K562 (cell line): ENCODE measurements around the gene INPP1. TPM values are rescaled to one million over a fixed set of nuclear protein-coding genes. Genes with fewer than 3 reads are reported as not detected.
A peak's percentile ranks its signal among the peaks of the same experiment; 100 is the strongest.

Experiments
- ASH1L ChIP-seq: fragments of 450-650 bp; IDR thresholded peaks from 2 replicates; pipeline ENCODE4 v1.6.1; 2018; ENCODE audit warnings: borderline replicate concordance, mild to moderate bottlenecking, low read depth; ENCODE audit not compliant: partially characterized antibody
- BACH1 ChIP-seq: fragments of 200-800 bp; sonication (Bioruptor generic); IDR thresholded peaks from 2 replicates; pipeline ENCODE4 v1.6.1; 2016; ENCODE audit warnings: missing genetic modification characterization, missing compliant biosample characterization
- CCAR2 ChIP-seq: fragments of 200-400 bp; formaldehyde crosslinking; IDR thresholded peaks from 2 replicates; pipeline ENCODE4 v1.6.1; 2017; ENCODE audit warnings: mild to moderate bottlenecking, low read depth, low read length
- ESRRB ChIP-seq: fragments of 250-450 bp; sonication (Bioruptor Pico); IDR thresholded peaks from 2 replicates; pipeline ENCODE4 v1.5.0; 2020; ENCODE audit warnings: mild to moderate bottlenecking, moderate library complexity, borderline replicate concordance
- FOXK1 ChIP-seq: sonication (generic); formaldehyde crosslinking; IDR thresholded peaks from 2 replicates; pipeline ENCODE4 v1.8.0; 2022; ENCODE audit warnings: missing genetic modification reagents, mild to moderate bottlenecking, borderline replicate concordance
- HNRNPK ChIP-seq: fragments of 200-400 bp; formaldehyde crosslinking; IDR thresholded peaks from one replicate; pipeline ENCODE4 v1.6.1; 2018; ENCODE audit warnings: mild to moderate bottlenecking, low read depth, low read length; ENCODE audit not compliant: poor library complexity, severe bottlenecking
- KDM4B ChIP-seq, 2 experiments: fragments of 450-650 bp in 1 of 2; sonication (generic) in 1 of 2; IDR thresholded peaks; 2 replicates each; pipeline ENCODE4 v1.6.1; 2016 to 2017; ENCODE audit warnings: borderline replicate concordance in 2 of 2, antibody characterized with exemption in 1 of 2, low read depth in 1 of 2, mild to moderate bottlenecking in 1 of 2
- KLF6 ChIP-seq: fragments of 250-450 bp; sonication (Bioruptor Pico); IDR thresholded peaks from 2 replicates; pipeline ENCODE4 v1.4.0; 2020; ENCODE audit warnings: mild to moderate bottlenecking, moderate library complexity, borderline replicate concordance
- NELFE ChIP-seq: IDR thresholded peaks from 2 replicates; pipeline ENCODE4 v1.6.1; 2011; ENCODE audit warnings: mild to moderate bottlenecking; ENCODE audit not compliant: insufficient read depth, insufficient read length
- NFE2L1 ChIP-seq: fragments of 450-650 bp; IDR thresholded peaks from 2 replicates; pipeline ENCODE4 v1.6.1; 2016; ENCODE audit warnings: missing genetic modification characterization, low read depth, mild to moderate bottlenecking, missing compliant biosample characterization, moderate library complexity, borderline replicate concordance
- RAD21 ChIP-seq, 2 experiments: fragments of 250-450 bp in 1 of 2; fragments of 450-650 bp in 1 of 2; sonication (Bioruptor Pico) in 1 of 2; formaldehyde crosslinking in 1 of 2; IDR thresholded peaks in 1 of 2; conservative IDR thresholded peaks in 1 of 2; 2 replicates each; pipeline versions ENCODE4 v1.4.0 to v1.8.0; 2020 to 2022; ENCODE audit warnings: mild to moderate bottlenecking in 2 of 2, moderate library complexity in 1 of 2
- TAF1 ChIP-seq: IDR thresholded peaks from 2 replicates; pipeline ENCODE4 v1.6.1; 2011; ENCODE audit warnings: mild to moderate bottlenecking, low read length, moderate library complexity; ENCODE audit not compliant: insufficient read depth, control insufficient read depth, severe bottlenecking; ENCODE audit errors: extremely low read depth
- ZNF146 ChIP-seq: IDR thresholded peaks from one replicate; pipeline ENCODE4 v1.6.1; 2018; ENCODE audit warnings: missing compliant biosample characterization; ENCODE audit not compliant: unreplicated experiment
- ZNF232 ChIP-seq: sonication (generic); formaldehyde crosslinking; IDR thresholded peaks from 2 replicates; pipeline ENCODE4 v1.8.0; 2022; ENCODE audit warnings: mild to moderate bottlenecking, missing genetic modification reagents
- ZNF253 ChIP-seq: fragments of 250-450 bp; sonication (Bioruptor Pico); conservative IDR thresholded peaks from 2 replicates; pipeline ENCODE4 v1.6.1; 2021; ENCODE audit warnings: mild to moderate bottlenecking
- ZNF551 ChIP-seq: fragments of 250-450 bp; sonication (Bioruptor Pico); IDR thresholded peaks from 2 replicates; pipeline ENCODE4 v1.5.0; 2021; ENCODE audit warnings: mild to moderate bottlenecking, moderate library complexity
- ZNF785 ChIP-seq: fragments of 250-450 bp; sonication (Bioruptor Pico); IDR thresholded peaks from 2 replicates; pipeline ENCODE4 v1.4.0; 2020; ENCODE audit warnings: mild to moderate bottlenecking
- polyA plus RNA-seq, 8 experiments: library from polyadenylated mRNA; depleted of rRNA in 4 of 8; stranded (reverse) in 5 of 8; unstranded in 3 of 8; fragments of >200 nt; fragmentation: Nextera tagmentation in 2 of 8; fragmentation: Illumina TruSeq in 1 of 8; extraction: Ambion mirVana in 2 of 8; extraction: Trizol in 1 of 8; gene quantifications; 2 replicates each; pipeline versions ENCODE4 v1.2.1 to v1.2.3, GENCODE V29; 2011 to 2014; ENCODE audit warnings: inconsistent platforms in 1 of 8, missing spikeins in 1 of 8
- total RNA-seq, 7 experiments: library from RNA; depleted of rRNA in 6 of 7; stranded (reverse); fragments of >200 nt in 6 of 7; fragmentation: Illumina TruSeq in 2 of 7; extraction: Trizol in 2 of 7; gene quantifications; 2 replicates each; pipeline versions ENCODE4 v1.2.1 to v1.2.3, GENCODE V29; 2011 to 2021; ENCODE audit warnings: low replicate concordance in 1 of 7
- TF ChIP-seq, protein P1 (sequence below): sonication (generic); formaldehyde crosslinking; IDR thresholded peaks from 2 replicates; pipeline ENCODE4 v1.9.0; 2022; ENCODE audit warnings: mild to moderate bottlenecking, missing genetic modification reagents
- TF ChIP-seq, protein P2 (sequence below): fragments of 450-650 bp; formaldehyde crosslinking; IDR thresholded peaks from 2 replicates; pipeline ENCODE4 v1.4.0; 2022; ENCODE audit warnings: missing genetic modification characterization
- TF ChIP-seq, protein P3 (sequence below): fragments of 250-450 bp; sonication (Bioruptor Pico); IDR thresholded peaks from 2 replicates; pipeline ENCODE4 v1.4.0; 2020; ENCODE audit warnings: mild to moderate bottlenecking, moderate library complexity
- TF ChIP-seq, protein P4 (sequence below): fragments of 450-650 bp; formaldehyde crosslinking; conservative IDR thresholded peaks from 2 replicates; pipeline ENCODE4 v1.4.0; 2022; ENCODE audit warnings: mild to moderate bottlenecking, missing genetic modification characterization

INPP1 gene
- total and polyA plus RNA-seq, 9 of the 15 experiments (the other 6 are each of a cell fraction or from before 2014, with no cell fraction given): 3.7 to 11.8 (median 6.5) TPM

DNA sequence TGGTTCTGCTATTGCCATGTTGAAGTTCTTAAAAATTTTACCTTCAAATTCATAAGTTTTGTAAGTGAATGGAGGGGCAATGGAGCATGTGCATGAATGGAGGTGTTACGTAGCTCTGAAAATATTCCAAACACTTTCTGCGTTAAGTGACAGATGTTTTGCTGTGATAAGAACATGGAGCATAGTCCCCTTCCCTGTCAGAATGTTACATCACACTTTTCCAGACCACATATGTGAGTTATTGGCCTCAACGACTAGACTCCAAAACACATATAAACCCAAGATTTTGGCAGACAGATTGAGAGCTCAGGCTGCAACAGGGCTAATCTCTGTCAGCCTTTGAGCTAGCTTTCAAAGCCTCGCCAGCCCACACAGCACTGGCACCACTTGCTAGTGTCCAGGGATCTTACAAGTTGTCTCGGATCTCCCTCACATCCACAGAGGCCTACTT, 37.6 kb downstream of the INPP1 start (continued):
- TF ChIP-seq NFE2L1 (no peak), NELFE (no peak), ZNF253 (CRISPR knock-in tag) (no peak), ESRRB (CRISPR knock-in tag) (no peak), HNRNPK (no peak), ZNF146 (CRISPR knock-in tag) (no peak), ZNF232 (CRISPR knock-in tag) (no peak), ZNF551 (no peak), FOXK1 (CRISPR knock-in tag) (no peak), ZNF785 (no peak), CCAR2 (no peak), RAD21 (CRISPR knock-in tag; conservative IDR thresholded peaks at IDR 0.05 in 1 of 2, IDR thresholded peaks at IDR 0.05 in 1 of 2) (peak in 1 of 2 experiments; percentile 10; a peak in 1 of 4 replicates), KDM4B (IDR thresholded peaks at IDR 0.05; ENCODE audit: borderline replicate concordance in 2 of 2, low read depth in 1 of 2) (no peak), TAF1 (no peak), BACH1 (tag) (no peak), ASH1L (no peak), KLF6 (CRISPR knock-in tag) (no peak)
- TF ChIP-seq, protein P1, sequence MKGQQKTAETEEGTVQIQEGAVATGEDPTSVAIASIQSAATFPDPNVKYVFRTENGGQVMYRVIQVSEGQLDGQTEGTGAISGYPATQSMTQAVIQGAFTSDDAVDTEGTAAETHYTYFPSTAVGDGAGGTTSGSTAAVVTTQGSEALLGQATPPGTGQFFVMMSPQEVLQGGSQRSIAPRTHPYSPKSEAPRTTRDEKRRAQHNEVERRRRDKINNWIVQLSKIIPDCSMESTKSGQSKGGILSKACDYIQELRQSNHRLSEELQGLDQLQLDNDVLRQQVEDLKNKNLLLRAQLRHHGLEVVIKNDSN (CRISPR knock-in tag): no peak
- TF ChIP-seq, protein P2, sequence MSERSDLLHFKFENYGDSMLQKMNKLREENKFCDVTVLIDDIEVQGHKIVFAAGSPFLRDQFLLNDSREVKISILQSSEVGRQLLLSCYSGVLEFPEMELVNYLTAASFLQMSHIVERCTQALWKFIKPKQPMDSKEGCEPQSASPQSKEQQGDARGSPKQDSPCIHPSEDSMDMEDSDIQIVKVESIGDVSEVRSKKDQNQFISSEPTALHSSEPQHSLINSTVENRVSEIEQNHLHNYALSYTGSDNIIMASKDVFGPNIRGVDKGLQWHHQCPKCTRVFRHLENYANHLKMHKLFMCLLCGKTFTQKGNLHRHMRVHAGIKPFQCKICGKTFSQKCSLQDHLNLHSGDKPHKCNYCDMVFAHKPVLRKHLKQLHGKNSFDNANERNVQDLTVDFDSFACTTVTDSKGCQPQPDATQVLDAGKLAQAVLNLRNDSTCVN (CRISPR knock-in tag): no peak
- TF ChIP-seq, protein P3, sequence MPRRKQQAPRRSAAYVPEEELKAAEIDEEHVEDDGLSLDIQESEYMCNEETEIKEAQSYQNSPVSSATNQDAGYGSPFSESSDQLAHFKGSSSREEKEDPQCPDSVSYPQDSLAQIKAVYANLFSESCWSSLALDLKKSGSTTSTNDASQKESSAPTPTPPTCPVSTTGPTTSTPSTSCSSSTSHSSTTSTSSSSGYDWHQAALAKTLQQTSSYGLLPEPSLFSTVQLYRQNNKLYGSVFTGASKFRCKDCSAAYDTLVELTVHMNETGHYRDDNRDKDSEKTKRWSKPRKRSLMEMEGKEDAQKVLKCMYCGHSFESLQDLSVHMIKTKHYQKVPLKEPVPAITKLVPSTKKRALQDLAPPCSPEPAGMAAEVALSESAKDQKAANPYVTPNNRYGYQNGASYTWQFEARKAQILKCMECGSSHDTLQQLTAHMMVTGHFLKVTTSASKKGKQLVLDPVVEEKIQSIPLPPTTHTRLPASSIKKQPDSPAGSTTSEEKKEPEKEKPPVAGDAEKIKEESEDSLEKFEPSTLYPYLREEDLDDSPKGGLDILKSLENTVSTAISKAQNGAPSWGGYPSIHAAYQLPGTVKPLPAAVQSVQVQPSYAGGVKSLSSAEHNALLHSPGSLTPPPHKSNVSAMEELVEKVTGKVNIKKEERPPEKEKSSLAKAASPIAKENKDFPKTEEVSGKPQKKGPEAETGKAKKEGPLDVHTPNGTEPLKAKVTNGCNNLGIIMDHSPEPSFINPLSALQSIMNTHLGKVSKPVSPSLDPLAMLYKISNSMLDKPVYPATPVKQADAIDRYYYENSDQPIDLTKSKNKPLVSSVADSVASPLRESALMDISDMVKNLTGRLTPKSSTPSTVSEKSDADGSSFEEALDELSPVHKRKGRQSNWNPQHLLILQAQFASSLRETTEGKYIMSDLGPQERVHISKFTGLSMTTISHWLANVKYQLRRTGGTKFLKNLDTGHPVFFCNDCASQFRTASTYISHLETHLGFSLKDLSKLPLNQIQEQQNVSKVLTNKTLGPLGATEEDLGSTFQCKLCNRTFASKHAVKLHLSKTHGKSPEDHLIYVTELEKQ (CRISPR knock-in tag): no peak
- TF ChIP-seq, protein P4, sequence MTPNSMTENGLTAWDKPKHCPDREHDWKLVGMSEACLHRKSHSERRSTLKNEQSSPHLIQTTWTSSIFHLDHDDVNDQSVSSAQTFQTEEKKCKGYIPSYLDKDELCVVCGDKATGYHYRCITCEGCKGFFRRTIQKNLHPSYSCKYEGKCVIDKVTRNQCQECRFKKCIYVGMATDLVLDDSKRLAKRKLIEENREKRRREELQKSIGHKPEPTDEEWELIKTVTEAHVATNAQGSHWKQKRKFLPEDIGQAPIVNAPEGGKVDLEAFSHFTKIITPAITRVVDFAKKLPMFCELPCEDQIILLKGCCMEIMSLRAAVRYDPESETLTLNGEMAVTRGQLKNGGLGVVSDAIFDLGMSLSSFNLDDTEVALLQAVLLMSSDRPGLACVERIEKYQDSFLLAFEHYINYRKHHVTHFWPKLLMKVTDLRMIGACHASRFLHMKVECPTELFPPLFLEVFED (CRISPR knock-in tag): no peak
